Peyer's patch (tissue), 4 donors: Measurements from ENCODE around the gene DNAL4.

ENCODE experiments used
- POLR2A ChIP-seq, 2 donors: fragments of 450-650 bp; IDR thresholded peaks; one replicate each; pipeline ENCODE4 v1.5.1; 2017; ENCODE audit warnings: antibody characterized with exemption in 2 of 2, mild to moderate bottlenecking in 2 of 2, moderate library complexity in 2 of 2
- TF ChIP-seq, protein P1 (sequence below), 6 experiments: fragments of 450-650 bp in 4 of 6; fragments of 200-600 bp in 2 of 6; sonication (generic) in 1 of 6; IDR thresholded peaks; one replicate each; pipeline ENCODE4 v1.5.1; 2017 to 2019; ENCODE audit warnings: antibody characterized with exemption in 6 of 6, mild to moderate bottlenecking in 3 of 6, moderate library complexity in 1 of 6

DNA sequence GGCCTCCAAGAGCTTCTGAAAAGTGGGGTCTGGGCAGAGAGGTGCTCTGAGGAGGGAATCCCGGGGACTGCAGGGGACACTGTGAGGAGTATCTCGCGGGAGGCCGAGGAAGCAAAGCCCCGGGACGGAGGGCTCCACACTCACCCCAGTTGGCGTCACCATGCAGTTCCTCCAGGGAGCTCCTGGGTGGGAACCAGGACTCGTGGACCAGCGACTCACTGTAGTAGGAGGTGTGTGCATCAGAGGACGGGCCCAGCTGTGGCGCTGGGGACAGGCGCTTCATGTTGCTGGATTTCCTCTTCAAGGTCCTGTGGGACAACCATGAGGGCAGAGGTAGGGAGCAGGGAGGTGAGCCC lies 42.9 kb downstream of the DNAL4 start:
- TF ChIP-seq, protein P1, sequence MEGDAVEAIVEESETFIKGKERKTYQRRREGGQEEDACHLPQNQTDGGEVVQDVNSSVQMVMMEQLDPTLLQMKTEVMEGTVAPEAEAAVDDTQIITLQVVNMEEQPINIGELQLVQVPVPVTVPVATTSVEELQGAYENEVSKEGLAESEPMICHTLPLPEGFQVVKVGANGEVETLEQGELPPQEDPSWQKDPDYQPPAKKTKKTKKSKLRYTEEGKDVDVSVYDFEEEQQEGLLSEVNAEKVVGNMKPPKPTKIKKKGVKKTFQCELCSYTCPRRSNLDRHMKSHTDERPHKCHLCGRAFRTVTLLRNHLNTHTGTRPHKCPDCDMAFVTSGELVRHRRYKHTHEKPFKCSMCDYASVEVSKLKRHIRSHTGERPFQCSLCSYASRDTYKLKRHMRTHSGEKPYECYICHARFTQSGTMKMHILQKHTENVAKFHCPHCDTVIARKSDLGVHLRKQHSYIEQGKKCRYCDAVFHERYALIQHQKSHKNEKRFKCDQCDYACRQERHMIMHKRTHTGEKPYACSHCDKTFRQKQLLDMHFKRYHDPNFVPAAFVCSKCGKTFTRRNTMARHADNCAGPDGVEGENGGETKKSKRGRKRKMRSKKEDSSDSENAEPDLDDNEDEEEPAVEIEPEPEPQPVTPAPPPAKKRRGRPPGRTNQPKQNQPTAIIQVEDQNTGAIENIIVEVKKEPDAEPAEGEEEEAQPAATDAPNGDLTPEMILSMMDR (IDR thresholded peaks at IDR 0.05) = no peak
- no peak for TF ChIP-seq POLR2A (IDR thresholded peaks at IDR 0.05)
